Lower lobe of right lung (tissue), 2 donors: ENCODE data around the gene LOXL1. TPM values are rescaled to one million over a fixed set of nuclear protein-coding genes. Genes with fewer than 3 reads are reported as not detected.

Experiments
- ATAC-seq, 2 donors: fragments of 200-7000 bp; cut with Tn5 transposase; one replicate each; pipeline ENCODE4 v1.9.1; 2020 to 2022; ENCODE audit warnings: mild to moderate bottlenecking in 2 of 2, moderate library complexity in 2 of 2
- DNase-seq: peaks from one replicate; pipeline ENCODE4 v3.0.0-alpha.2; 2020
- H3K27ac ChIP-seq: fragments of 200-600 bp; one replicate; pipeline ENCODE4 v1.8.0; 2022
- H3K27me3 ChIP-seq: fragments of 200-600 bp; one replicate; pipeline ENCODE4 v1.8.0; 2022; ENCODE audit warnings: low read depth
- H3K36me3 ChIP-seq: fragments of 200-600 bp; one replicate; pipeline ENCODE4 v1.8.0; 2022; ENCODE audit warnings: mild to moderate bottlenecking
- H3K4me1 ChIP-seq: fragments of 200-600 bp; one replicate; pipeline ENCODE4 v1.8.0; 2022
- H3K4me3 ChIP-seq: fragments of 200-600 bp; one replicate; pipeline ENCODE4 v1.8.0; 2022; ENCODE audit warnings: mild to moderate bottlenecking
- H3K9me3 ChIP-seq: fragments of 200-600 bp; one replicate; pipeline ENCODE4 v1.8.0; 2022
- intact Hi-C: fragments of 100-400 bp; cut with DNase I; formaldehyde crosslinking; loops from one replicate; pipeline ENCODE4 v1.11.0; 2022
- total RNA-seq: library from RNA; stranded (reverse); fragmentation: NEBNext Ultra II Directional; extraction: Animal tissue kit (Norgen Biotek cat#: 25700); gene quantifications from one replicate; pipeline ENCODE4 v1.2.1, GENCODE V29; 2021
- TF ChIP-seq, protein P1 (sequence below): fragments of 200-600 bp; IDR thresholded peaks from one replicate; pipeline ENCODE4 v1.8.0; 2022; ENCODE audit warnings: antibody characterized with exemption, mild to moderate bottlenecking
- donor health status: DM: no; HTN: yes; CAD: no; lungs with severe emphysema.

The LOXL1 gene
- total RNA-seq, 1 donor from 2014 or later: 7.6 TPM

DNA sequence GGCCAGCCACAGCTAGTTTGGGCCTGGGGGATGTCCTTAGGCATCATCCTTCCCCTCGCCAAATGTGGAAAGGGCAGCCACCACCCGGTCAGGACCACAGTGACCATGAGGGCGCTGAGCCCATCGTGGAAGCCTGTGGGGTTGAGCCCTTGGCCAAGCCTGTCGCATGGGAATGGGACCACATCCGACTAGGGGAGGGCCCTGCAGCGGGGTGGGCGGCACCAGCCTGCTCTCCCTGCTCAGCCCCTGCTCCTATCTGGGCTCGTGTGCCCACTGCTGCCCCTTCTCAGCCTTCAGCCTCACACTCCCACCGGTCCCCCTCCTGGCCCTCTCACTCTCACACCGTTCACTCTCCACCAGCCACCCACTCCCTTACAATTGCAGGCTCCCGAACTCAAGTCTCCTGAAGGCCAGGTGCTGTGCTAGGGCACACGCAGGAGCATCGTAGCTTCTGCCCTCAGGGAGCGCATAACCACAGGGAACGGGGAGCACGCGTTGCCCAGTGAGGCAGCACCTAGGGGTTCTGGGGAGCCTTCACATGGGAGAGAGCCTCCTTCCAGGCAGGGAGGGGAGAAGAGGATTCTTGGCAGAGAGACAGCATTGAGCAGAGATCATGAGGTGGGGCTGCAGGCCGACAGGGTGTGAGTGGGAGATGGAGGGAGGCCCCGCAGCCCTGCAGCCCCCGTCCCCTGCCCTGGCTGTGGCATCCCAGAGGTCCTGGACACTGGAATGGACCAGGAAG lies 26.1 kb downstream of the LOXL1 start:
- peak overlapping the region; percentile 84 for H3K27ac ChIP-seq
- no peaks in the 10 kb centered on the region for H3K9me3 ChIP-seq
- TF ChIP-seq, protein P1, sequence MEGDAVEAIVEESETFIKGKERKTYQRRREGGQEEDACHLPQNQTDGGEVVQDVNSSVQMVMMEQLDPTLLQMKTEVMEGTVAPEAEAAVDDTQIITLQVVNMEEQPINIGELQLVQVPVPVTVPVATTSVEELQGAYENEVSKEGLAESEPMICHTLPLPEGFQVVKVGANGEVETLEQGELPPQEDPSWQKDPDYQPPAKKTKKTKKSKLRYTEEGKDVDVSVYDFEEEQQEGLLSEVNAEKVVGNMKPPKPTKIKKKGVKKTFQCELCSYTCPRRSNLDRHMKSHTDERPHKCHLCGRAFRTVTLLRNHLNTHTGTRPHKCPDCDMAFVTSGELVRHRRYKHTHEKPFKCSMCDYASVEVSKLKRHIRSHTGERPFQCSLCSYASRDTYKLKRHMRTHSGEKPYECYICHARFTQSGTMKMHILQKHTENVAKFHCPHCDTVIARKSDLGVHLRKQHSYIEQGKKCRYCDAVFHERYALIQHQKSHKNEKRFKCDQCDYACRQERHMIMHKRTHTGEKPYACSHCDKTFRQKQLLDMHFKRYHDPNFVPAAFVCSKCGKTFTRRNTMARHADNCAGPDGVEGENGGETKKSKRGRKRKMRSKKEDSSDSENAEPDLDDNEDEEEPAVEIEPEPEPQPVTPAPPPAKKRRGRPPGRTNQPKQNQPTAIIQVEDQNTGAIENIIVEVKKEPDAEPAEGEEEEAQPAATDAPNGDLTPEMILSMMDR: no peak
- no peaks in the 10 kb centered on the region for H3K27me3 ChIP-seq
- intact Hi-C loops: no loop called here
- ATAC-seq (no peak), DNase-seq (peak; percentile 43)
- peaks cover 24% of the 10 kb centered on the region for H3K4me1 ChIP-seq
- no peak overlapping the region for H3K4me3 ChIP-seq
- no peaks in the 10 kb centered on the region for H3K36me3 ChIP-seq

DNA sequence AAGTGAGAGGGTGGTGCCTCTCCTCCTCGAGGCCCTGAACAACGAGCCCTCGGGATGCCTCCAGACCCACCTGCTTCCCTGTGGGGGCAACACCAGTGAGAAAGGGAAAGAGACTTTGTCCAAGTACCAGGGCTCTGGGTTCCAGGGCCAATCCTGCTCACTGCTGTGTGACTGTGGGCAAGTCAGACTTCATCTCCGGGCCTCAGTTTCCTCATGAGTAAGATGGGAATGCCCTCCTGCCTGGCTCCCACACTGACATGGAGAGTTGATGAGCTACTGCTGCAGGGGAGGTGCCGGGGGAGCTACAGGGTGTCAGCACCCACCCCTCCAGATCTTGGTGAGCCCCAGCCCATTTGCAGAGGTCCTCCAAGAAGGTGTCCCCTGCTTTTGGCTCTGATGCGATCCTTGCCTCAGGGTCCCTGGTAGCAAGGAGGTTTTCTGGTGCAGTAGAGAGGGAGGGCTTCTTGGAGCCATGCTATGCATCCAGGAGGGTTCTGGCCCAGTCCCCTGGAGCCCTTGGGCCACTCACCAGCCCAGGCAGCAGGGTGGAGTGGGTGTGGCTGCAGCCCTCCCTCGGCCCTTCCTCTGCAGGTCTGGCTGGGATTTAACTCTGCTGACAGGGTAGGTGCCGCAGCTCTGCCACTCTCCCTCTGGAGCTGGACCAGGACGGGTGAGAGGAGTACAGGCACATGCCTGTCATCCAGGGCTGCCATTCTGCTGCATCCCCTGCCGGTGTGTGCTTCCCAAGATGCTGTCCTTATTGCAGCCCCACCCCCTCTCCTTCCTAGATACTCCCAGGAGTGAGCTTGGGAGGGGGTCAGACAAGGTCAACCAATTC lies 26.9 kb downstream of the LOXL1 start:
- DNase-seq: peak; percentile 34

DNA sequence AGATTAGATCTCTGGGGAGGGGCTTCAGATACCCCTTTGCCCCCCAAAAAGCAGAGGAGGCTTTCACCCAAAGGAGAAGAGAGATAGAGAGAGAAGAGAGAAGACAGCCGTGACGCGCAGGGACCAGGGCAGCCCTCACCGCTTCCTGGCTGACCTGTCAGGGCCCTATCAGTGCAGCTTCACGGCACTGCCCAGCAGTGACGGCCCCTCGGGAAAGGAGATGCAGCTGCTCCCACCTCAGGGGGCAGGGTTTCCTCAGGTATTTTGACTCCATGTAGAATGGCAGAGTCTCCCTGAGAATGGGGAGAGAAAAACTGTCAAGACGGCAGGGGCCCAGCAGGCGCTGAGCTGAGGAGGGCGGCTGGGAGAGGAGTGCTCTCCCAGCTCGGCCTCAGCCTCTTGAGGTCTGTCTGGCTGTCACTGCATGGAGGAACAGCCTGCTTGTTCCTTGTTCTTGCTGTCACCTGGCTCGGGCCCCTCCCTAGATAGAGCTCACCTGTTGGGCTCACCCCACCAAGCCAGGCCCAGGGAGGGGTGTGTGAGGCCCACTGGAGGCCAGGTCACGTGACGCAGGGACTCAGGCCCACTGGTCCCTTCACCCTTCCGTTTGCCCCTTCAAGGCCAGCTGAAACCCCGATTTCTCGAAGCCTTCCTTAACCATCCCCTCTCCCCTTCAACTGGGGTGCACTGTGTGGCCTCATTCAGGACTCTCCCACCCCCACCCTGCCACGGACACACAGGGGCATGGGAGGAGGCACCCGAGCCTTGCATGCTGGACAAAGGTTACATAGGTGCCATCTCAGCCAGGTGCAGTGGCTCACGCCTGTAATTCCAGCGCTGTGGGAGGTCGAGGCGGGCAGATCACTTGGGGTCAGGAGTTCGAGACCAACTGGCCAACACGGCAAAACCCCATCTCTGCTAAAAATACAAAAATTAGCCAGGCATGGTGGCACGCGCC lies 28.2 kb downstream of the LOXL1 start:
- TF ChIP-seq, protein P1: no peak
- no peak for DNase-seq
- H3K4me3 ChIP-seq: no peak overlapping the region
- intact Hi-C loops: no loop called here
- no peaks in the 10 kb centered on the region for H3K9me3 ChIP-seq
- no peak for ATAC-seq
- no peak overlapping the region for H3K27ac ChIP-seq
- H3K27me3 ChIP-seq: no peaks in the 10 kb centered on the region
- H3K4me1 ChIP-seq: peaks cover 24% of the 10 kb centered on the region
- no peaks in the 10 kb centered on the region for H3K36me3 ChIP-seq

More for the DNA sequence above, 26.9 kb downstream of the LOXL1 start:
- intact Hi-C loops: no loop called here
- Histone ChIP-seq H3K36me3 (no peaks in the 10 kb centered on the region), H3K27ac (peak overlapping the region; percentile 84), H3K27me3 (no peaks in the 10 kb centered on the region), H3K9me3 (no peaks in the 10 kb centered on the region), H3K4me3 (no peak overlapping the region), H3K4me1 (peaks cover 24% of the 10 kb centered on the region)
- no peak for ATAC-seq
- TF ChIP-seq, protein P1: no peak

DNA sequence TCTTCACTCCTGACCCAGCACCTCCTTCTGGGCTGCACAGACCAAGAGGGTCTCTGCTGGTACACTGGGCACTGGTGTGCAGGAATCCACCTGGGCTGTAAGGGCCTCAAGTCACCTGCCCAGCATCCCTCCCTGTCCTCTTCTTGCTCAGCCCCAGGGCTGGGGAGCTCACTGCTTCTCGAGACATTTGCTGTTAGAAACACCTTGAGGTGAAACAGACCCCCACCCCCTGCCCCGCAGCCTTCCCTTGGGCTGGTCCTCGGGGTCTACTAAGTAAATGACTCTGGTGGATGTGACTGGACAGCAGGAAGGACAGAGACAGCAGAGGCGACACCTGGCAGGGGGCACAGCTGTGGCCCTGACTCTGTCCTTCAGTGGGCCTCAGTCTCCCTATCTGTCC lies 29.1 kb downstream of the LOXL1 start:
- Histone ChIP-seq H3K4me3 (no peak overlapping the region), H3K36me3 (no peaks in the 10 kb centered on the region), H3K4me1 (peaks cover 24% of the 10 kb centered on the region), H3K27me3 (no peaks in the 10 kb centered on the region), H3K9me3 (no peaks in the 10 kb centered on the region), H3K27ac (no peak overlapping the region)
- intact Hi-C loops: no loop called here
- ATAC-seq (no peak), DNase-seq (no peak)
- TF ChIP-seq, protein P1: no peak
